Measurements from ENCODE around the gene C6orf89.
A peak's percentile ranks its signal among the peaks of the same experiment; 100 is the strongest.

C6orf89 gene

GRCh38 chr6:36953931-36954261, 68.1 kb downstream of the C6orf89 start:
- DNase-seq = no peak

- DNase-seq = no peak
Measured at GRCh38 chr6:36954262-36954931, 68.6 kb downstream of the C6orf89 start, which contains the start of gene PI16. TSS of gene PI16 (plus strand) at chr6:36954738. CDS start at chr6:36954761, 23 bp downstream.

GRCh38 chr6:36955136-36955535, 69.4 kb downstream of the C6orf89 start:
- DNase-seq = no peak

- DNase-seq = no peak
Measured at GRCh38 chr6:36955671-36956445, 70.1 kb downstream of the C6orf89 start.

GRCh38 chr6:36956446-36956820, 70.7 kb downstream of the C6orf89 start:
- DNase-seq = no peak

- DNase-seq = no peak
Measured at GRCh38 chr6:36957773-36958271, 72.1 kb downstream of the C6orf89 start.

- DNase-seq = no peak
Measured at GRCh38 chr6:36958775-36959554, 73.2 kb downstream of the C6orf89 start.

GRCh38 chr6:36959555-36960250, 74.0 kb downstream of the C6orf89 start:
- no peak for DNase-seq

GRCh38 chr6:36961441-36962435, 76.0 kb downstream of the C6orf89 start:
- DNase-seq = no peak

- peak; percentile 79 for DNase-seq
Measured at GRCh38 chr6:36962874-36963273, 77.1 kb downstream of the C6orf89 start.

GRCh38 chr6:36963451-36964290, 77.9 kb downstream of the C6orf89 start:
- peak; percentile 30 for DNase-seq

GRCh38 chr6:36964349-36964748, 78.6 kb downstream of the C6orf89 start:
- no peak for DNase-seq

GRCh38 chr6:36964908-36965307, 79.2 kb downstream of the C6orf89 start:
- DNase-seq = no peak

GRCh38 chr6:36967301-36967700, 81.5 kb downstream of the C6orf89 start:
- DNase-seq = no peak

- DNase-seq = no peak
Measured at GRCh38 chr6:36967757-36968156, 82.0 kb downstream of the C6orf89 start.

GRCh38 chr6:36968266-36968977, 82.7 kb downstream of the C6orf89 start:
- no peak for DNase-seq

GRCh38 chr6:36969240-36969691, 83.5 kb downstream of the C6orf89 start:
- no peak for DNase-seq

GRCh38 chr6:36969988-36970891, 84.5 kb downstream of the C6orf89 start:
- DNase-seq = no peak

Measured in T-helper 9 cell (primary cell).